Omental fat pad (tissue), 4 donors: ENCODE results near the gene LRP1-AS. TPM values are rescaled to one million over a fixed set of nuclear protein-coding genes. Genes with fewer than 3 reads are reported as not detected.

Experiments used
- ATAC-seq: fragments of 150-250 bp; one replicate; pipeline ENCODE4 v1.9.1; 2016; ENCODE audit warnings: mild to moderate bottlenecking, moderate library complexity; ENCODE audit not compliant: low FRiP score
- DNase-seq: peaks from one replicate; pipeline ENCODE4 v3.0.0-alpha.2; 2019; ENCODE audit warnings: low spot score
- total RNA-seq, 4 donors: library from RNA; depleted of rRNA; stranded (reverse); fragments of >200 nt; gene quantifications; one replicate each; pipeline ENCODE4 v1.1.0, GENCODE V29; 2016
- TF ChIP-seq, protein P1 (sequence below), 3 donors: fragments of 450-650 bp; IDR thresholded peaks; one replicate each; pipeline ENCODE4 v1.5.1; 2016 to 2017; ENCODE audit warnings: antibody characterized with exemption in 3 of 3, mild to moderate bottlenecking in 3 of 3, moderate library complexity in 2 of 3

The LRP1-AS gene
- total RNA-seq, 4 donors from 2014 or later, result not detected

DNA sequence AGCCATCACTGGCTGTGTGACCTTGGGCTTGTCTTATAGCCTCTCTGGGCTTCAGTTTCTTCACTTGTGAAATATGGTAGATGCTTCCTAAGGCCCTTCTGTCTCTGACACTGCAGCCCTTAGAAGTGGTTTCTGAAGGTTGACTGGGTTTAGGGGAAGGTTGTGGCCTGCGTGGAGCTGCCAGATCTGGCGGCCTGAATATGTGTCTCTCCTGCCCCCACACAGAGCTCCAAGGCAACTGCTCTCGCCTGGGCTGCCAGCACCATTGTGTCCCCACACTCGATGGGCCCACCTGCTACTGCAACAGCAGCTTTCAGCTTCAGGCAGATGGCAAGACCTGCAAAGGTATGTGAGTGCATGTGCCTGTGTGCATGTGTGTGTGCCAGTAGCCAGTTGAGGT is 4.0 kb downstream of the LRP1-AS start:
- TF ChIP-seq, protein P1, sequence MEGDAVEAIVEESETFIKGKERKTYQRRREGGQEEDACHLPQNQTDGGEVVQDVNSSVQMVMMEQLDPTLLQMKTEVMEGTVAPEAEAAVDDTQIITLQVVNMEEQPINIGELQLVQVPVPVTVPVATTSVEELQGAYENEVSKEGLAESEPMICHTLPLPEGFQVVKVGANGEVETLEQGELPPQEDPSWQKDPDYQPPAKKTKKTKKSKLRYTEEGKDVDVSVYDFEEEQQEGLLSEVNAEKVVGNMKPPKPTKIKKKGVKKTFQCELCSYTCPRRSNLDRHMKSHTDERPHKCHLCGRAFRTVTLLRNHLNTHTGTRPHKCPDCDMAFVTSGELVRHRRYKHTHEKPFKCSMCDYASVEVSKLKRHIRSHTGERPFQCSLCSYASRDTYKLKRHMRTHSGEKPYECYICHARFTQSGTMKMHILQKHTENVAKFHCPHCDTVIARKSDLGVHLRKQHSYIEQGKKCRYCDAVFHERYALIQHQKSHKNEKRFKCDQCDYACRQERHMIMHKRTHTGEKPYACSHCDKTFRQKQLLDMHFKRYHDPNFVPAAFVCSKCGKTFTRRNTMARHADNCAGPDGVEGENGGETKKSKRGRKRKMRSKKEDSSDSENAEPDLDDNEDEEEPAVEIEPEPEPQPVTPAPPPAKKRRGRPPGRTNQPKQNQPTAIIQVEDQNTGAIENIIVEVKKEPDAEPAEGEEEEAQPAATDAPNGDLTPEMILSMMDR (IDR thresholded peaks at IDR 0.05), result no peak
- DNase-seq (no peak), ATAC-seq (no peak)

DNA sequence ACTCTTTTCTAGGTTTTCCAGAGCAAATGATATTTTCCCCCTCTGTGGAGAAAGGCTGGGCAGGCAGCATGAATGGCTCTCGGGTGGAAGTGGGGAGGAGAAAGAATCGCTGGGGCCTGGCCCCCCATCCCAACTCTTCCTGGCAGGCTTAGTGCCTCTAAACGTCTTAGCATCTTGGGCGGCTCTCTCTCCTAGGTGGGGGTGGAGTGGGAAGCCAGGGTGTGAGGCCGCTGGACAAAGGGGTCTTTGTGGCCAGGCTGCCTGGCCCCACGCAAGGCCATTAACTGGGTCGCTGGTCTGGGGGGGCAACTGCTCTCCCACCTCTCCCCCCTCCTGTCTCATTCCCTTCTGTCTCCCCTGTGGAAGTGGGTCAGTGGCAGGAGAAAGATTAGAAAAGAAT is 4.7 kb downstream of the LRP1-AS start:
- no peak for ATAC-seq
- TF ChIP-seq, protein P1 (IDR thresholded peaks at IDR 0.05), result no peak
- no peak for DNase-seq

DNA sequence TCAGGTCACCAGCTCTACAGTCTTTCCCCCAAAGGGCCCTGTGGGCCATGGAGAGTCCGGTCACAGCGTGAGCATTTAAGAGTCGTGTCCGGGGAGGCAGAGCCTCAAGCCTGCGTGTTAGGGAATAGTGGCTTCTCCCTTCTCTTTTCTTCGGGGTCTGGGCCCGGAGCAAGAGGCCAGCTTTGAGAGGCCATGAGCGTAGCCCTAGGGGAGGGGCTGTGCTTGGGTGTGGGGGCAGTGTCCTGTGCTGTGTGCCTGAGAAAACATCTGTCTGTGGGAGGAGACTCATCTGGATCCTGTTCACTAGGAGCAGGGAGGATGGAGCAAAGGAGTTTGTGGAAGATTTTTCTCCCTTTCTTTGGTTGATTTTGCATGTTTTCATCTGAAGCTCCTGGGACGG is 5.3 kb downstream of the LRP1-AS start:
- TF ChIP-seq, protein P1 (IDR thresholded peaks at IDR 0.05), result no peak
- ATAC-seq (no peak), DNase-seq (no peak)

DNA sequence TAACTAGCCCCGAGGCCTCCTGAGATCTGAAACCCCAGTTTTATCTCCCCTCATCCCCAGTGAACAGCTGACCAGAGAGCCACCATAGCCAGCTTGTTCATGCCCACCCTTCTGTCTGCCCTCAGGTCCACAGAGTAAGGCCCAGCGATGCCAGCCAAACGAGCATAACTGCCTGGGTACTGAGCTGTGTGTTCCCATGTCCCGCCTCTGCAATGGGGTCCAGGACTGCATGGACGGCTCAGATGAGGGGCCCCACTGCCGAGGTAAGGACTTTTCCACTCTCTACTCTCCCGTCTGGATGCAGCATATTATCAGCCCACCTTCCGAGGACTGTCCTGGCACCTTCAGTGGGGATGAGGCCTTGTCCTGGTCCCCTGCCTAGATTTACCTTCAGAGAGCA is 6.2 kb downstream of the LRP1-AS start:
- DNase-seq, result no peak
- TF ChIP-seq, protein P1 (IDR thresholded peaks at IDR 0.05), result no peak
- ATAC-seq, result no peak

DNA sequence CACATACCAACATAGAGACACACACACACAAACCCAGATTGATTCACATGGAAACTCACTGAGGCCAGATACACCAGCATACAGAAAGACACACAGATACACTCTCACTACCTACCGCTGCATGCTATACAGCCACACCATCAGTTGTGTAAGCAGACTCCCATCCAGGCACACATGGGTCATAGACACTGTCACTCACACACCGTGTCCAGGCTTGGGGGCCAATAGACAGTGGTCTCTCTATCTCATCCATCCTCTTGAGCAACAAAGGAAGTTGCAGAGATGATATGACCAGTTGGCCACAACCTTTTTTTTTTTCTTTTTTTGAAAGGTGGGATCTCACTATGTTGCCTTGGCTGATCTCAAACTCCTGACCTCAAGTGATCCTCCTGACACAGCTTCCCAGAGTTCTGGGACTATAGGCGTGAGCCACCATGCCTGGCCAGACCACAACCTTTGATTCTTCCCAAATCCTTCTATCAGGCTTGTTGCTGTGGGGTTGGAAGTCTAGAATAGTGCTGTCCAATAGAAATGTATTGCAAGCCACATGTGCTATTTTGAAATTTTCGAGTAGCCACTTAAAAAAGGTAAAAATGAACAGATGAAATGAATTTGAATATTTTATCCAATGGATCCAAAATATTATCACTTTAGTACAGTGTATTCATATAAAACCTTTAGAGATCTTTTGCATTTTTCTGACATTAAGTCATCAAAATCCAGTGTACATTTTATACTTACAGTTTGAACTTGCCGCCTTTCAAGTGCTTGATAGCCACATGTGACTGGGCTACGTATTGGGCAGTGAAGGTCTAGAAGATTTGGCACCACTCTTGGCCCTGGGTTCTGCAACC is 7.4 kb downstream of the LRP1-AS start:
- TF ChIP-seq, protein P1 (IDR thresholded peaks at IDR 0.05), result no peak
- DNase-seq (no peak), ATAC-seq (no peak)

DNA sequence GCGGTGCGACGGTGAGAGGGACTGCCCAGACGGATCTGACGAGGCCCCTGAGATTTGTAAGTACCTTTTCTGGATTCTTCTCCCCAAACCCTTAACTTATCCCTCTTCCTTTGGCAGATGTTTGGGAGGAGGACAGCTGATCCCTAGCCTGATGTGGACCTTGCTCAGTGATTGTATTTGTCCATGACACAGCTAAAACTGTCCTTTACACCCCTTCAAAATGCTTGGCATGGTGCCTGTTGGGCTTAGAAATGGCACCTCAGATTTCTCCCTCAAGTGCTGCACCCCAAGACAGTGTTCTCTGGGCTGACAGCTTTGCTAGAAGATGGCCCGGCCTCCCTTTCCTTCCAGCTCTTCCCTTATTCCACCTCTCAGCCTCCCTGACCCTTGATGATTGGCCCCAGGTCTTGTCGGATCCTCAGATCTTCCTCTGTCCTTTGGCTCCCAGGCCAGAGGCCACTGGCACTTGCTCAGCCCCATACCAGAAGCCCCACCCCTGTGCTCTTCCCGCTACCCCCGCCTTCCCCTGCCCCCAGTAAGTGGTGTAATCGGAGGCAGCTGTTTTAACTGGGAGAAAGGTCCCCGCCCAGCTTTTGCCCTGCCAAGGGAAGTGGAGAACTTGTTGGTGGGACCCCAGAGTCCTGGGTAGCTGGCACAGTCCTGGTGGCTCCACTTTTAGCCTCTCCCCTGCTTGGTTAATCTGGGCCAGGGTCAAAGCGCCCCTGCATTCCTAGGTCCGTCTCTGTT is 8.7 kb downstream of the LRP1-AS start:
- TF ChIP-seq, protein P1 (IDR thresholded peaks at IDR 0.05), result no peak
- ATAC-seq, result peak; percentile 69
- DNase-seq, result no peak
